A375 (cell line): ENCODE measurements around the gene PIH1D2. TPM values are rescaled to one million over a fixed set of nuclear protein-coding genes. Genes with fewer than 3 reads are reported as not detected.

Experiments used
- small RNA-seq: library from RNA; depleted of rRNA; stranded (forward); fragments of <200 nt; gene quantifications from one replicate; pipeline ENCODE3, GENCODE V24; 2014
- total RNA-seq: library from RNA; depleted of rRNA; stranded (reverse); fragments of >200 nt; shearing (Covaris generic); gene quantifications from 2 replicates; pipeline ENCODE4 v1.2.3, GENCODE V29; 2014; rRNA removed

The PIH1D2 gene, protein sequence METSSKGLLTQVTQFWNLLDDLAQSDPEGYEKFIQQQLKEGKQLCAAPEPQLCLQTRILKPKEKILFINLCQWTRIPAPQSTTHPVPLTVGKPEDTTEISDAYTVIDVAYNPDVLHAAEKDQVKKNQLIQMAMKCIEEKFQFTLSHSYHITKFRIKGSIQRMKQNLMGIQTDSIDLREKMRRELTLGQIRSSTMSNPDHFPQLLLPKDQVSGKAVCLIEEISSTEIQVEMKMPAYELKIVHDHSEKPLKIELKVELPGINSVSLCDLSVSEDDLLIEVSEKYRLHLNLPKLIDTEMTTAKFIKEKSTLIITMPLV
- total RNA-seq = 1.7 and 2.1 TPM in 2 replicates

DNA sequence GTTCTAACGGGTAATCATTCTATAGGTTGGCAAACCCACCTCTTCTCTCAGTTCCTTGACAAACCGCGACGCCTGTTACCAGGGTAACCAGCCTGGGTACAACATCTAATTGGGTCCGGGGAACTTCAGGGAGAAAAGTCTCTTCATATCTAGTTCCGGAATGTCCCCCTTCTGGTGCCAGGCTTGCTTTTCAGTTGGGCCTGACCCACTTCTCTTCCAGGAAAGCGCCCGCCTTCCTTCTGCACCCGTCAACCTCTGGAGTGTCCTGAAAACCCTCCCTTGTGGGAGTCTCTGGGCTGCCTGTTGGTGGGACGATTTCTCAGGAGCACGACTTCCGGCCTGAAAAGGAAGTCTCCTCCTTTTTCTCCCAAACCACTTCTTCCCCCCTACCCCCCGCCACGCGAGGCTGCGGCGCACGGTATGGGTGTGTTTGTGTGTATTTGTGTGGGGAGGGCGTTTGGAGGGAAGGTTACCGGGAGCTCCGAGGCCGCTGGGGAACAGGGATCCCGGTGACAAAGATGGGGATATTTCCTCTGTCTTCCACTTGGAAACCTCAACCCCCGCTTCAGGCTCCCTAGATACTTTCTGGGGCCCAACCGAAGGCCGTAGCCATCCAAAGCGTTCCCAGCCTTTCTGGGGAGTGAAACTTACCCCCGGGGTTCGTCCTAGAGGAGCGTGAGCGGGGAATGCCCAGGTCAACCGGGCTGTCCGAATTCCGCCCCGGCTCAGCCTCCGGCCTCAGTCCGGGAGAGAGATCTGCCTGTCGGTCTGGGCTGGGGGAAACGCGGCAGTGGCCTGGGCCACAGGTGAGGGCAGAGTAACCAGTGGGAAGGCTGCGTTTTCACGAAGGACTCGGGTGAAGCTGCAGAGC lies at the start of gene PIH1D2, which contains the start of gene NKAPD1:
TSS of gene PIH1D2 (minus strand) at position 77 of the 871 bp plus-strand sequence. CDS start 843 bp downstream, outside the sequence.
TSS of gene NKAPD1 (plus strand) at position 359 of the 871 bp plus-strand sequence. CDS start 1,276 bp downstream, outside the sequence.

GRCh38 chr11:112086422-112087191 lies 12.8 kb upstream of the PIH1D2 start, which contains the start of the genes SDHD and TIMM8B:
Gene SDHD, plus strand, starts transcription at chr11:112086873. Its CDS starts 35 bp downstream, at chr11:112086908.
Gene TIMM8B, minus strand, starts transcription at chr11:112086756. Its CDS starts 33 bp downstream, at chr11:112086723.

GRCh38 chr11:112024773-112025678 lies 48.8 kb downstream of the PIH1D2 start, which contains the start of gene DLAT:
Gene DLAT, plus strand, starts transcription at chr11:112025408. Its CDS starts 65 bp downstream, at chr11:112025473.

Small RNA genes lying within 50 kb of the gene (small RNA-seq; reads per million reads assigned to genes)
- not detected for gene AP000907.3
- gene RNU6-893P = not detected

Other genes starting within 250 kb of the PIH1D2 start
- gene ALG9, start 202.4 kb downstream of the PIH1D2 start, total RNA-seq = 13.1 and 22.7 TPM in 2 replicates
- gene FDXACB1, start 194.9 kb downstream of the PIH1D2 start, total RNA-seq = 2.6 and 3.1 TPM in 2 replicates
- gene CFAP68, start 194.5 kb downstream of the PIH1D2 start, total RNA-seq = 30.2 and 41.3 TPM in 2 replicates
- gene CRYAB, start 162.2 kb downstream of the PIH1D2 start, total RNA-seq = not detected in 2 replicates
- gene HSPB2, start 161.3 kb downstream of the PIH1D2 start, total RNA-seq = not detected in 2 replicates
- gene C11orf52, start 155.1 kb downstream of the PIH1D2 start, total RNA-seq = 1.2 TPM in 1 of 2 replicates, not detected in the other
- 5.0 and 6.2 TPM in 2 replicates for gene DIXDC1, start 136.7 kb downstream of the PIH1D2 start, total RNA-seq
- 28.2 and 33.2 TPM in 2 replicates for gene DLAT, start 48.6 kb downstream of the PIH1D2 start, total RNA-seq
- gene NKAPD1, start 282 bp upstream of the PIH1D2 start, total RNA-seq = 16.4 and 24.2 TPM in 2 replicates
- 90.4 and 106 TPM in 2 replicates for gene TIMM8B, start 12.7 kb upstream of the PIH1D2 start, total RNA-seq
- 48.0 and 62.7 TPM in 2 replicates for gene SDHD, start 12.9 kb upstream of the PIH1D2 start, total RNA-seq
- gene IL18, start 90.1 kb upstream of the PIH1D2 start, total RNA-seq = 1.2 and 3.5 TPM in 2 replicates
- not detected in 2 replicates for gene TEX12, start 93.4 kb upstream of the PIH1D2 start, total RNA-seq
- gene BCO2, start 101.5 kb upstream of the PIH1D2 start, total RNA-seq = 0.66 and 1.0 TPM in 2 replicates
- gene PTS, start 152.4 kb upstream of the PIH1D2 start, total RNA-seq = 54.4 and 65.5 TPM in 2 replicates
- not detected in 2 replicates for gene PLET1, start 186.8 kb upstream of the PIH1D2 start, total RNA-seq